K562 (cell line): ENCODE measurements around the gene SLC26A11. TPM values are rescaled to one million over a fixed set of nuclear protein-coding genes. Genes with fewer than 3 reads are reported as not detected.

Experiments used
- ATAC-seq: fragments of 200-7000 bp; cut with Tn5 transposase; 3 replicates; pipeline ENCODE4 v1.9.1; 2020; ENCODE audit warnings: moderate library complexity
- BruUV-seq: library from RNA; stranded (reverse); fragments of 400-500 nt; replicated peaks from 2 replicates; lab custom pipeline; 2021; lab: Mats Ljungman, UMichigan
- CTCF ChIA-PET: fragments of 300-600 bp; formaldehyde crosslinking; extraction: SDS; loops from one replicate; lab custom pipeline; 2021; ENCODE audit warnings: low intra/inter-chr PET ratio; lab: Yijun Ruan, JAX
- POLR2A ChIA-PET: fragments of 300-600, 350-650 bp; sonication (Branson Sonifier 250); formaldehyde crosslinking; extraction: SDS; loops from one replicate; lab custom pipeline; 2021; ENCODE audit warnings: antibody characterized with exemption, inconsistent platforms; lab: Yijun Ruan, JAX
- DNase-seq, 4 experiments: peaks; one replicate each; pipeline versions ENCODE4 v3.0.0 to v3.0.0-alpha.2; 2011 to 2018; ENCODE audit warnings: low spot score in 3 of 4, mixed read lengths in 3 of 4; ENCODE audit errors: extremely low read depth in 1 of 4
- FAIRE-seq: peaks from 2 replicates; lab custom pipeline; 2011; peaks lifted over from hg19 to GRCh38; lab: Jason Lieb, UNC
- H2AFZ ChIP-seq: 2 replicates; pipeline ENCODE4 v1.6.0; 2011; ENCODE audit warnings: low read depth, low read length, control low read depth, inconsistent platforms
- H3K27ac ChIP-seq: fragments of 200-600 bp; 3 replicates; pipeline ENCODE4 v1.8.0; 2011; ENCODE audit warnings: low read depth, mild to moderate bottlenecking, control low read depth, inconsistent platforms, low read length, moderate library complexity, mixed read lengths; ENCODE audit errors: extremely low read depth
- H3K27me3 ChIP-seq, 2 experiments: fragments of 300-600 bp in 1 of 2; 2 replicates in 1 of 2; 3 replicates in 1 of 2; pipeline versions ENCODE4 v1.6.0 to v1.8.0; 2011; ENCODE audit warnings: inconsistent platforms in 2 of 2, low read length in 2 of 2, mild to moderate bottlenecking in 1 of 2, mixed read lengths in 1 of 2, moderate library complexity in 1 of 2; ENCODE audit not compliant: control insufficient read depth in 2 of 2, insufficient read depth in 2 of 2
- H3K36me3 ChIP-seq: fragments of 300-600 bp; 3 replicates; pipeline ENCODE4 v1.8.0; 2011; ENCODE audit warnings: mild to moderate bottlenecking, low read length, inconsistent platforms; ENCODE audit not compliant: control insufficient read depth, insufficient read depth
- H3K4me1 ChIP-seq, 2 experiments: fragments of 200-600 bp in 1 of 2; replicated peaks in 1 of 2; 2 replicates in 1 of 2; 3 replicates in 1 of 2; pipeline versions ENCODE4 v1.5.1 to v1.8.0; 2011; ENCODE audit warnings: inconsistent platforms in 2 of 2, low read length in 2 of 2, mild to moderate bottlenecking in 1 of 2, mixed read lengths in 1 of 2, moderate library complexity in 1 of 2; ENCODE audit not compliant: control insufficient read depth in 2 of 2, insufficient read depth in 2 of 2
- H3K4me2 ChIP-seq: 2 replicates; pipeline ENCODE4 v1.6.1; 2011; ENCODE audit warnings: low read length, control low read depth, inconsistent platforms, mixed read lengths; ENCODE audit not compliant: insufficient read depth
- H3K4me3 ChIP-seq: fragments of 200-600 bp; sonication (generic), shearing (Covaris generic); 2 replicates; pipeline ENCODE4 v1.5.1; 2016; ENCODE audit warnings: control low read depth, inconsistent platforms
- H3K79me2 ChIP-seq: fragments of 200-600 bp; 3 replicates; pipeline ENCODE4 v1.8.0; 2011; ENCODE audit warnings: low read length, inconsistent platforms; ENCODE audit not compliant: control insufficient read depth, insufficient read depth
- H3K9ac ChIP-seq, 2 experiments: 2 replicates each; pipeline versions ENCODE4 v1.6.0 to v1.6.1; 2011; ENCODE audit warnings: low read depth in 2 of 2, low read length in 2 of 2, control low read depth in 1 of 2, inconsistent platforms in 1 of 2, mild to moderate bottlenecking in 1 of 2, mixed read lengths in 1 of 2; ENCODE audit not compliant: insufficient read depth in 1 of 2
- H3K9me1 ChIP-seq: one replicate; pipeline ENCODE4 v1.6.0; 2011; ENCODE audit warnings: inconsistent platforms, mild to moderate bottlenecking, low read length, moderate library complexity; ENCODE audit not compliant: control insufficient read depth, insufficient read depth
- H3K9me3 ChIP-seq: replicated peaks from 2 replicates; pipeline ENCODE4 v1.5.1; 2011; ENCODE audit warnings: low read depth, low read length, inconsistent platforms; ENCODE audit not compliant: control insufficient read depth, insufficient read depth
- H4K20me1 ChIP-seq: replicated peaks from 2 replicates; pipeline ENCODE4 v1.6.1; 2011; ENCODE audit warnings: low read length, inconsistent platforms, mixed read lengths; ENCODE audit not compliant: control insufficient read depth, insufficient read depth
- CREB1 ChIP-seq, 2 experiments: sonication (generic) in 1 of 2; formaldehyde crosslinking in 1 of 2; IDR thresholded peaks; 2 replicates each; pipeline versions ENCODE4 v1.6.1 to v1.8.0; 2012 to 2022; ENCODE audit warnings: inconsistent platforms in 1 of 2, mild to moderate bottlenecking in 1 of 2, missing genetic modification reagents in 1 of 2, moderate library complexity in 1 of 2
- EWSR1 ChIP-seq: fragments of 450-650 bp; IDR thresholded peaks from 2 replicates; pipeline ENCODE4 v1.6.1; 2018; ENCODE audit warnings: borderline replicate concordance, mild to moderate bottlenecking, low read depth, moderate library complexity; ENCODE audit not compliant: partially characterized antibody
- EZH2 ChIP-seq: IDR thresholded peaks from 2 replicates; pipeline ENCODE4 v1.6.1; 2012; ENCODE audit warnings: low read depth, mild to moderate bottlenecking, inconsistent platforms, low read length, borderline replicate concordance
- FOXA3 ChIP-seq, 2 experiments: fragments of 450-650 bp in 1 of 2; sonication (generic) in 1 of 2; formaldehyde crosslinking; IDR thresholded peaks in 1 of 2; conservative IDR thresholded peaks in 1 of 2; 2 replicates each; pipeline versions ENCODE4 v1.4.0 to v1.8.0; 2020 to 2022; ENCODE audit warnings: mild to moderate bottlenecking in 2 of 2, missing genetic modification reagents in 1 of 2
- HDAC3 ChIP-seq: fragments of 450-650 bp; IDR thresholded peaks from 2 replicates; pipeline ENCODE4 v1.6.1; 2018; ENCODE audit warnings: borderline replicate concordance, mild to moderate bottlenecking, moderate library complexity; ENCODE audit not compliant: partially characterized antibody
- KDM4B ChIP-seq, 2 experiments: fragments of 450-650 bp in 1 of 2; sonication (generic) in 1 of 2; IDR thresholded peaks; 2 replicates each; pipeline ENCODE4 v1.6.1; 2016 to 2017; ENCODE audit warnings: borderline replicate concordance in 2 of 2, antibody characterized with exemption in 1 of 2, low read depth in 1 of 2, mild to moderate bottlenecking in 1 of 2
- MXI1 ChIP-seq: IDR thresholded peaks from 2 replicates; pipeline ENCODE4 v1.6.1; 2011; ENCODE audit warnings: low read depth, mild to moderate bottlenecking, improper control_type of control experiment, low read length
- SMARCA5 ChIP-seq: fragments of 450-650 bp; IDR thresholded peaks from 2 replicates; pipeline ENCODE4 v1.6.1; 2016
- ZBTB17 ChIP-seq: fragments of 450-650 bp; formaldehyde crosslinking; IDR thresholded peaks from 2 replicates; pipeline ENCODE4 v1.4.0; 2020; ENCODE audit warnings: mild to moderate bottlenecking
- ZNF140 ChIP-seq: fragments of 250-450 bp; sonication (Bioruptor Pico); IDR thresholded peaks from 2 replicates; pipeline ENCODE4 v1.8.0; 2021; ENCODE audit warnings: moderate library complexity, mild to moderate bottlenecking, inconsistent platforms
- ZNF165 ChIP-seq: fragments of 250-450 bp; sonication (Bioruptor Pico); IDR thresholded peaks from 2 replicates; pipeline ENCODE4 v1.4.0; 2020; ENCODE audit warnings: borderline replicate concordance
- ZNF444 ChIP-seq: fragments of 250-450 bp; sonication (Bioruptor Pico); IDR thresholded peaks from 2 replicates; pipeline ENCODE4 v1.4.0; 2020; ENCODE audit warnings: mild to moderate bottlenecking, moderate library complexity
- ZNF717 ChIP-seq: fragments of 250-450 bp; sonication (Bioruptor Pico); IDR thresholded peaks from 2 replicates; pipeline ENCODE4 v1.5.0; 2021
- WGBS: fragments of 100-300 bp; shearing (Covaris generic); methylation state at CpG from one replicate; pipeline ENCODE4 v1.1.6; 2016; ENCODE audit warnings: low coverage, mixed read lengths; ENCODE audit not compliant: insufficient coverage; ENCODE audit errors: missing lambda C conversion rate; 5-methylcytosine and 5-hydroxymethylcytosine counted together
- in situ Hi-C: fragments of 300-500 bp; cut with MboI; formaldehyde crosslinking; loops from 4 replicates; pipeline ENCODE4 v1.15.0; 2018; ENCODE audit warnings: inconsistent platforms, mixed read lengths
- intact Hi-C: fragments of 100-400 bp; cut with micrococcal nuclease; formaldehyde crosslinking; loops from 2 replicates; pipeline ENCODE4 v1.14.2; 2022
- polyA plus RNA-seq, 8 experiments: library from polyadenylated mRNA; depleted of rRNA in 4 of 8; stranded (reverse) in 5 of 8; unstranded in 3 of 8; fragments of >200 nt; fragmentation: Nextera tagmentation in 2 of 8; fragmentation: Illumina TruSeq in 1 of 8; extraction: Ambion mirVana in 2 of 8; extraction: Trizol in 1 of 8; gene quantifications; 2 replicates each; pipeline versions ENCODE4 v1.2.1 to v1.2.3, GENCODE V29; 2011 to 2014; ENCODE audit warnings: inconsistent platforms in 1 of 8, missing spikeins in 1 of 8
- total RNA-seq, 7 experiments: library from RNA; depleted of rRNA in 6 of 7; stranded (reverse); fragments of >200 nt in 6 of 7; fragmentation: Illumina TruSeq in 2 of 7; extraction: Trizol in 2 of 7; gene quantifications; 2 replicates each; pipeline versions ENCODE4 v1.2.1 to v1.2.3, GENCODE V29; 2011 to 2021; ENCODE audit warnings: low replicate concordance in 1 of 7
- TF ChIP-seq, protein P1 (sequence below): sonication (generic); formaldehyde crosslinking; IDR thresholded peaks from 2 replicates; pipeline ENCODE4 v1.9.0; 2022; ENCODE audit warnings: mild to moderate bottlenecking, missing genetic modification reagents
- TF ChIP-seq, protein P2 (sequence below): sonication (generic); formaldehyde crosslinking; IDR thresholded peaks from 2 replicates; pipeline ENCODE4 v1.8.1; 2023; ENCODE audit warnings: mild to moderate bottlenecking, missing genetic modification reagents
- TF ChIP-seq, protein P3 (sequence below): sonication (generic); formaldehyde crosslinking; IDR thresholded peaks from 2 replicates; pipeline ENCODE4 v1.8.1; 2023; ENCODE audit warnings: missing genetic modification reagents, mild to moderate bottlenecking, borderline replicate concordance

The SLC26A11 gene
- total and polyA plus RNA-seq, 9 of the 15 experiments (the other 6 are each of a cell fraction or from before 2014, with no cell fraction given) = 0.06 to 3.1 (median 1.2) TPM; not detected in 1

DNA sequence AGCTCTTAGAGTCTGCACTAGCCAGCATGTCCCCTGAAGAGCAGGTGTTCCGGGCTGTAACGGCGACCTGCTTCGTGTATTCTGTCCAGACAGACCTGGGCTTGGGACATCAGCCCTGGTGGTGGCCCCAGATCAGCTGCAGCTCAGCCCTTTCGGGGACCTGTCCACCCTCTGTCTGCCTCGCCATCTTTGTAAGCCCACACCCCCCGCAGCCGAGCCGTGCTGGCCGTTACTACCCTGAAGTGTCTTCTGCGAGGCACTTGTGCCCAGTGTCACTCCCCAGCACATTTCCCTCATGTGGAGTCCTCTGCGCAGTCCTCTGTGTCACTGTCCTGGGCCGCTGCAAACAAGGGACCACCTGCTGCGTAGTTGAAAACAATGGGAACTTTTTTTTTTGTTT, 40.0 kb upstream of the SLC26A11 start:
- WGBS = under 1% methylated on average over 14 of the region's 14 CpGs
- no TSS peak for BruUV-seq
- peaks cover 64 to 88% of the 10 kb centered on the region in 2 experiments for H3K27me3 ChIP-seq
- no peak for TF ChIP-seq EWSR1
- no peak for TF ChIP-seq MXI1
- TF ChIP-seq, protein P1, sequence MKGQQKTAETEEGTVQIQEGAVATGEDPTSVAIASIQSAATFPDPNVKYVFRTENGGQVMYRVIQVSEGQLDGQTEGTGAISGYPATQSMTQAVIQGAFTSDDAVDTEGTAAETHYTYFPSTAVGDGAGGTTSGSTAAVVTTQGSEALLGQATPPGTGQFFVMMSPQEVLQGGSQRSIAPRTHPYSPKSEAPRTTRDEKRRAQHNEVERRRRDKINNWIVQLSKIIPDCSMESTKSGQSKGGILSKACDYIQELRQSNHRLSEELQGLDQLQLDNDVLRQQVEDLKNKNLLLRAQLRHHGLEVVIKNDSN (CRISPR knock-in tag) = no peak
- no peak for TF ChIP-seq HDAC3
- TF ChIP-seq KDM4B (IDR thresholded peaks at IDR 0.05; ENCODE audit: borderline replicate concordance in 2 of 2, low read depth in 1 of 2) = no peak
- TF ChIP-seq ZBTB17 = no peak
- TF ChIP-seq CREB1 (IDR thresholded peaks at IDR 0.05) = no peak
- TF ChIP-seq CREB1 (CRISPR knock-in tag; IDR thresholded peaks at IDR 0.05) = no peak
- no peak for TF ChIP-seq ZNF444 (CRISPR knock-in tag)
- TF ChIP-seq, protein P2, sequence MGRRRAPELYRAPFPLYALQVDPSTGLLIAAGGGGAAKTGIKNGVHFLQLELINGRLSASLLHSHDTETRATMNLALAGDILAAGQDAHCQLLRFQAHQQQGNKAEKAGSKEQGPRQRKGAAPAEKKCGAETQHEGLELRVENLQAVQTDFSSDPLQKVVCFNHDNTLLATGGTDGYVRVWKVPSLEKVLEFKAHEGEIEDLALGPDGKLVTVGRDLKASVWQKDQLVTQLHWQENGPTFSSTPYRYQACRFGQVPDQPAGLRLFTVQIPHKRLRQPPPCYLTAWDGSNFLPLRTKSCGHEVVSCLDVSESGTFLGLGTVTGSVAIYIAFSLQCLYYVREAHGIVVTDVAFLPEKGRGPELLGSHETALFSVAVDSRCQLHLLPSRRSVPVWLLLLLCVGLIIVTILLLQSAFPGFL (CRISPR knock-in tag) = no peak
- no peak for TF ChIP-seq FOXA3 (CRISPR knock-in tag; conservative IDR thresholded peaks at IDR 0.05 in 1 of 2, IDR thresholded peaks at IDR 0.05 in 1 of 2)
- TF ChIP-seq ZNF140 = no peak
- no peak for TF ChIP-seq ZNF165
- no peak for TF ChIP-seq EZH2
- no peak for TF ChIP-seq ZNF717 (CRISPR knock-in tag)
- TF ChIP-seq, protein P3, sequence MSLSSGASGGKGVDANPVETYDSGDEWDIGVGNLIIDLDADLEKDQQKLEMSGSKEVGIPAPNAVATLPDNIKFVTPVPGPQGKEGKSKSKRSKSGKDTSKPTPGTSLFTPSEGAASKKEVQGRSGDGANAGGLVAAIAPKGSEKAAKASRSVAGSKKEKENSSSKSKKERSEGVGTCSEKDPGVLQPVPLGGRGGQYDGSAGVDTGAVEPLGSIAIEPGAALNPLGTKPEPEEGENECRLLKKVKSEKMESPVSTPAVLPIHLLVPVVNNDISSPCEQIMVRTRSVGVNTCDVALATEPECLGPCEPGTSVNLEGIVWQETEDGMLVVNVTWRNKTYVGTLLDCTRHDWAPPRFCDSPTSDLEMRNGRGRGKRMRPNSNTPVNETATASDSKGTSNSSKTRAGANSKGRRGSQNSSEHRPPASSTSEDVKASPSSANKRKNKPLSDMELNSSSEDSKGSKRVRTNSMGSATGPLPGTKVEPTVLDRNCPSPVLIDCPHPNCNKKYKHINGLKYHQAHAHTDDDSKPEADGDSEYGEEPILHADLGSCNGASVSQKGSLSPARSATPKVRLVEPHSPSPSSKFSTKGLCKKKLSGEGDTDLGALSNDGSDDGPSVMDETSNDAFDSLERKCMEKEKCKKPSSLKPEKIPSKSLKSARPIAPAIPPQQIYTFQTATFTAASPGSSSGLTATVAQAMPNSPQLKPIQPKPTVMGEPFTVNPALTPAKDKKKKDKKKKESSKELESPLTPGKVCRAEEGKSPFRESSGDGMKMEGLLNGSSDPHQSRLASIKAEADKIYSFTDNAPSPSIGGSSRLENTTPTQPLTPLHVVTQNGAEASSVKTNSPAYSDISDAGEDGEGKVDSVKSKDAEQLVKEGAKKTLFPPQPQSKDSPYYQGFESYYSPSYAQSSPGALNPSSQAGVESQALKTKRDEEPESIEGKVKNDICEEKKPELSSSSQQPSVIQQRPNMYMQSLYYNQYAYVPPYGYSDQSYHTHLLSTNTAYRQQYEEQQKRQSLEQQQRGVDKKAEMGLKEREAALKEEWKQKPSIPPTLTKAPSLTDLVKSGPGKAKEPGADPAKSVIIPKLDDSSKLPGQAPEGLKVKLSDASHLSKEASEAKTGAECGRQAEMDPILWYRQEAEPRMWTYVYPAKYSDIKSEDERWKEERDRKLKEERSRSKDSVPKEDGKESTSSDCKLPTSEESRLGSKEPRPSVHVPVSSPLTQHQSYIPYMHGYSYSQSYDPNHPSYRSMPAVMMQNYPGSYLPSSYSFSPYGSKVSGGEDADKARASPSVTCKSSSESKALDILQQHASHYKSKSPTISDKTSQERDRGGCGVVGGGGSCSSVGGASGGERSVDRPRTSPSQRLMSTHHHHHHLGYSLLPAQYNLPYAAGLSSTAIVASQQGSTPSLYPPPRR = no peak
- no peak for TF ChIP-seq SMARCA5

More for the DNA sequence above, 40.0 kb upstream of the SLC26A11 start:
- H3K4me1 ChIP-seq = peaks cover 0 to 21% of the 10 kb centered on the region in 2 experiments; a peak in 2 of 5 replicates
- ChIA-PET CTCF (no interaction called here), POLR2A (interaction anchor here (0.7 kb wide), 1 partner anchor 170 kb away, joined by 3 read pairs; no protein-coding TSS in a partner anchor)
- DNase-seq (no peak), FAIRE-seq (no peak), ATAC-seq (no peak)
- no peak overlapping the region for H3K4me2 ChIP-seq
- H4K20me1 ChIP-seq = no peaks in the 10 kb centered on the region; the same call in 1 of the 2 replicates
- intact Hi-C loops (loop anchor here (10.0 kb wide), 1 partner anchor 75 kb away; the partner anchor contains the start of gene GAA), in situ Hi-C loops (no loop called here)
- no peak overlapping the region for H3K4me3 ChIP-seq
- H3K9ac ChIP-seq = peak overlapping the region in 1 of 2 experiments; percentile 10; a peak in 1 of 4 replicates
- H2AFZ ChIP-seq = no peak overlapping the region
- no peaks in the 10 kb centered on the region for H3K9me1 ChIP-seq
- H3K79me2 ChIP-seq = no peaks in the 10 kb centered on the region
- no peaks in the 10 kb centered on the region for H3K9me3 ChIP-seq
- H3K27ac ChIP-seq = no peak overlapping the region
- H3K36me3 ChIP-seq = no peaks in the 10 kb centered on the region
